LNCAP (cell line): ENCODE results near the gene IL17RA.

Experiments used
- CTCF ChIP-seq: fragments of 450-650 bp; IDR thresholded peaks from 2 replicates; pipeline ENCODE4 v1.5.1; 2017; ENCODE audit warnings: mild to moderate bottlenecking

Gene IL17RA

GRCh38 chr22:17098379-17098819 lies 13.6 kb downstream of the IL17RA start:
- no peak for TF ChIP-seq CTCF

DNA sequence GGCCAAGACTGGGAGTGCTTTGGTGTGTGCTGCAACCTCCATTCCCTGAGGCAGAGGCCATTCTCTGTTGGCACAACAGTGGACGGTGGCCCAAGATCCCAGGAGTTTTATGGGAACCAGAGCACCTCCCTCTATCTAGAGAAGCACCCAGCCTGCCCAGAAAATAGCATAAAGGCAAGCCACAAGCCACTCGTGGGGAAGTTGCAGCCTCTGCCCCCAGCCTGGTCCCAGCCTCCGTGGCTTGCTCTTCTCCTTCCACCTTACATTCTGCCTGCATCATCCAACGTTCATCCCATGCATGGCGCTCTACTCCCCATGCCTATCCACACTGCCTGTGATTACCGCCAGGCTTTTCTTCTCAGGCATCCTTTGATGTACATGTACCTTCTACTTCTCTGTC lies 15.8 kb downstream of the IL17RA start:
- no peak for TF ChIP-seq CTCF

- TF ChIP-seq CTCF = no peak
Measured at GRCh38 chr22:17101475-17102296, 16.9 kb downstream of the IL17RA start.

- TF ChIP-seq CTCF = no peak
Measured at GRCh38 chr22:17102297-17102667, 17.5 kb downstream of the IL17RA start.

- no peak for TF ChIP-seq CTCF
Measured at GRCh38 chr22:17103351-17103750, 18.6 kb downstream of the IL17RA start.

DNA sequence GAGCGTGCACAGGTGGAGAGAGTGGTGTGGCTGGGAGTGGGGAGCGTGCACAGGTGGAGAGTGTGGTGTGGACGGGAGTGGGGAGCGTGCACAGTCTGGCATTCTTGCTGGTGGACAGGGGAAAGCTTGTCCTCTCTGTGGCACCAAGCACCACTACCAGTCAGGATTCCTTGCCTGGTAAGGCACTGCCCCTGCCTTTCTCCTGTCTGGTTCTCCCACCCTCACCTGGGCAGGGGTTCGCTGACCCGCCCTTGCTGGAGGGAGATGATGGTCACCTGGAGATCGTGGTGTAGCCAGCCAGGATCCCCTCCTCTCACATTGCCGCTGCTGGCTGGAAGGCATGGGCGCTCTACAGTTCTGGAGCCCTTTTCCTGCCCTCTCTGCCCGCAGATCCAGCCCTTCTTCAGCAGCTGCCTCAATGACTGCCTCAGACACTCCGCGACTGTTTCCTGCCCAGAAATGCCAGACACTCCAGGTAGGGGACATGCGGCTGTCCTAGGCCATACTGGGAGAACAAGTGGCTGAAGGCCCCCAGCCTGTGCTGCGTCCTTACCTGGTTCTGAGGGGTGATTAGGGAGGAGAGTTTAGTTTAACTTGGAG lies 19.6 kb downstream of the IL17RA start:
- TF ChIP-seq CTCF = no peak

DNA sequence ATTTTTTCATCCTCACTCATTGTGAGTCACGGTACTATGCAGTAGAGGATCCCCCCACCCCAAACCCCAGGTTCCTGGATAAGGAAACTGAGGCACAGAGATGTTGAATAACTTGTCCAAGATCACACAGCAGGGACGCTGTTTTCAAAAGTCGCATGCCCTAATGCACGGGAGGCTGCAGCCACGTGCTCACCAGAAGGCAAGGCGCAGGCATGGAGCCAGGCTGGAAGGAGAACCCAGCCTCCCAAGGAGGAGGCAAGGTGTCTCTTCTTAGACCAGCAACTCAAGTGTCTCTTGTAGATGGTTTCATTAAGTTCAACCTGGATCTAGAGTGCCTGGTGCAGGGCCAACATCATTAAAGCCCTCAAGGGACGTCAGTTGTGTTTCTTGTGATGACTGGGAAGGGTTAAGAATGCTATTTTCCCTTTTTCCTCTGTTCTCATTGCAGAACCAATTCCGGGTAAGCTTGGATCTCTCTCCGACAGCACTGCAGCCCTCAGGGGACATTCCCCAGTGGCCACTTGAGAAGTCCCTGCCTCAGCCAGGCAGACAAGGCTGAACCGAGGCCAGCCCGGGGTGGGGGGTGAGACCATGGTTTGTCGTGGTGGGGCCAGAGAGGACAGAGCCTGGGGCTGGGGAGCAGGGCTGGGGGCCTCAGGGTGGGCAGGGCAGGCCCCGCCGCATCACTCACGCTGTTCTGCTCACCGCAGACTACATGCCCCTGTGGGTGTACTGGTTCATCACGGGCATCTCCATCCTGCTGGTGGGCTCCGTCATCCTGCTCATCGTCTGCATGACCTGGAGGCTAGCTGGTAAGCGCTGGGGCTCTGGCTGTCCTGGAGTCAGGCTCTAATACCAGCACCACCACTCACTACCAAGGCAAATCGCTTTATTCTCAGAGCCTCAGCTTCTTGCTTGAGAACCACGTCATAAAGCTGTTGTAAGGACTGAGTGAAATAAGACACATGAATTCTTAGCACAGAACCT lies 20.6 kb downstream of the IL17RA start:
- TF ChIP-seq CTCF = no peak
